Stimulated activated naive CD4-positive, alpha-beta T cell (primary cell): ENCODE measurements around the gene PTGES2.
"Not testable (repeated sequence)": the region's sequence is repeated elsewhere in the genome, so short reads cannot be mapped to it uniquely, and the experiment has no call there.

Source experiments
- DNase-seq, 6 experiments: peaks; one replicate each; lab custom pipeline; 2025; lab: John Stamatoyannopoulos, UW

Gene PTGES2

GRCh38 chr9:128136816-128137793, 9.6 kb upstream of the PTGES2 start:
- no peak for DNase-seq

- DNase-seq: not testable (repeated sequence)
Measured at GRCh38 chr9:128135561-128135960, 8.0 kb upstream of the PTGES2 start.

- not testable (repeated sequence) for DNase-seq
Measured at GRCh38 chr9:128132139-128132538, 4.6 kb upstream of the PTGES2 start.

GRCh38 chr9:128131346-128131745, 3.8 kb upstream of the PTGES2 start:
- DNase-seq: not testable (repeated sequence)

- DNase-seq: not testable (repeated sequence)
Measured at GRCh38 chr9:128130651-128131050, 3.1 kb upstream of the PTGES2 start.

- DNase-seq: peak in 3 of 6 experiments; percentile 26 to 36 (median 35)
Measured at GRCh38 chr9:128129976-128130590, 2.6 kb upstream of the PTGES2 start.

GRCh38 chr9:128128836-128129590, 1.5 kb upstream of the PTGES2 start:
- no peak for DNase-seq

GRCh38 chr9:128127990-128128835, 684 bp upstream of the PTGES2 start:
- DNase-seq: peak; percentile 82 to 100 (median 91)

GRCh38 chr9:128125580-128126354, 1.8 kb downstream of the PTGES2 start:
- DNase-seq: no peak

- DNase-seq: peak in 4 of 6 experiments; percentile 9 to 38 (median 14)
Measured at GRCh38 chr9:128124873-128125579, 2.5 kb downstream of the PTGES2 start.

GRCh38 chr9:128124451-128124850, 3.1 kb downstream of the PTGES2 start:
- no peak for DNase-seq

GRCh38 chr9:128123451-128124080, 4.0 kb downstream of the PTGES2 start:
- no peak for DNase-seq

- no peak for DNase-seq
Measured at GRCh38 chr9:128122809-128123175, 4.7 kb downstream of the PTGES2 start.

- DNase-seq: no peak
Measured at GRCh38 chr9:128121924-128122808, 5.4 kb downstream of the PTGES2 start.

GRCh38 chr9:128121466-128121810, 6.1 kb downstream of the PTGES2 start:
- DNase-seq: no peak

GRCh38 chr9:128120741-128121465, 6.6 kb downstream of the PTGES2 start:
- no peak for DNase-seq

- no peak for DNase-seq
Measured at GRCh38 chr9:128120061-128120740, 7.3 kb downstream of the PTGES2 start.
